Ectodermal cell (in vitro differentiated cells): ENCODE data around the gene ACTG2.

Experiments
- H3K27ac ChIP-seq: 2 replicates; pipeline ENCODE4 v1.7.0; 2013; ENCODE audit warnings: mild to moderate bottlenecking, low read depth, low read length; ENCODE audit not compliant: insufficient read depth, poor library complexity, severe bottlenecking
- H3K27me3 ChIP-seq: 2 replicates; pipeline ENCODE4 v1.7.0; 2013; ENCODE audit warnings: mild to moderate bottlenecking, low read length; ENCODE audit not compliant: insufficient read depth, control insufficient read depth, poor library complexity, severe bottlenecking
- H3K36me3 ChIP-seq: one replicate; pipeline ENCODE4 v1.7.0; 2013; ENCODE audit warnings: low read length; ENCODE audit not compliant: control insufficient read depth, insufficient read depth
- H3K4me1 ChIP-seq: one replicate; pipeline ENCODE4 v1.7.0; 2013; ENCODE audit warnings: low read length; ENCODE audit not compliant: control insufficient read depth, insufficient read depth
- H3K4me3 ChIP-seq: 2 replicates; pipeline ENCODE4 v1.7.0; 2013; ENCODE audit warnings: low read depth, low read length, control low read depth; ENCODE audit not compliant: insufficient read depth
- H3K9me3 ChIP-seq: 2 replicates; pipeline ENCODE4 v1.7.0; 2013; ENCODE audit warnings: mild to moderate bottlenecking, low read length, moderate library complexity; ENCODE audit not compliant: control insufficient read depth
- WGBS, 2 experiments: methylation state at CpG; one replicate each; pipeline ENCODE4 v1.1.7; 2013; ENCODE audit warnings: missing lambda C conversion rate in 2 of 2; 5-methylcytosine and 5-hydroxymethylcytosine counted together

ACTG2 gene

GRCh38 chr2:73968357-73968937 lies 75.6 kb downstream of the ACTG2 start:
- WGBS, 2 experiments, result 85 to 88% methylated on average over 8 of the region's 8 CpGs
- Histone ChIP-seq H3K4me1 (no peaks in the 10 kb centered on the region), H3K36me3 (no peaks in the 10 kb centered on the region), H3K9me3 (no peaks in the 10 kb centered on the region), H3K4me3 (no peak overlapping the region), H3K27me3 (no peaks in the 10 kb centered on the region), H3K27ac (no peak overlapping the region)

- Histone ChIP-seq H3K4me1 (no peaks in the 10 kb centered on the region), H3K4me3 (no peak overlapping the region), H3K9me3 (no peaks in the 10 kb centered on the region), H3K27ac (no peak overlapping the region), H3K36me3 (no peaks in the 10 kb centered on the region), H3K27me3 (no peaks in the 10 kb centered on the region)
- 88 to 92% methylated on average over 4 of the region's 4 CpGs for WGBS, 2 experiments
Measured at GRCh38 chr2:73969356-73969755, 76.5 kb downstream of the ACTG2 start.
